Endothelial cell of umbilical vein (primary cell): ENCODE measurements around the gene PDCD11. TPM values are rescaled to one million over a fixed set of nuclear protein-coding genes. Genes with fewer than 3 reads are reported as not detected.

Source experiments
- BruUV-seq: library from RNA; stranded (reverse); fragments of 400-500 nt; replicated peaks from 2 replicates; lab custom pipeline; 2021; lab: Mats Ljungman, UMichigan
- CTCF ChIA-PET: fragments of 300-600, 350-600 bp; sonication (Branson Sonifier 250); formaldehyde crosslinking; loops from one replicate; lab custom pipeline; 2021; ENCODE audit warnings: antibody characterized with exemption, inconsistent platforms; lab: Charles Lee
- POLR2A ChIA-PET: fragments of 300-600, 350-600 bp; sonication (Branson Sonifier 250); formaldehyde crosslinking; loops from one replicate; lab custom pipeline; 2021; ENCODE audit warnings: antibody characterized with exemption, inconsistent platforms; lab: Charles Lee
- DNase-seq: peaks from one replicate; pipeline ENCODE4 v3.0.0-alpha.2; 2011; ENCODE audit warnings: low read depth, low spot score
- FAIRE-seq: peaks from 2 replicates; lab custom pipeline; 2011; peaks lifted over from hg19 to GRCh38; lab: Jason Lieb, UNC
- H2AFZ ChIP-seq: 2 replicates; pipeline ENCODE4 v1.6.0; 2012; ENCODE audit warnings: low read depth, low read length, control low read depth, inconsistent platforms
- H3K27ac ChIP-seq: 2 replicates; pipeline ENCODE4 v1.5.1; 2011; ENCODE audit warnings: low read depth, mild to moderate bottlenecking, control low read depth, low read length, moderate library complexity; ENCODE audit not compliant: insufficient read depth
- H3K27me3 ChIP-seq, 2 experiments: 2 replicates each; pipeline versions ENCODE4 v1.6.0 to v1.6.1; 2011; ENCODE audit warnings: low read length in 2 of 2, mixed read lengths in 1 of 2; ENCODE audit not compliant: control insufficient read depth in 2 of 2, insufficient read depth in 2 of 2
- H3K36me3 ChIP-seq, 2 experiments: 2 replicates in 1 of 2; 3 replicates in 1 of 2; pipeline ENCODE4 v1.5.1; 2011; ENCODE audit warnings: low read length in 2 of 2, mild to moderate bottlenecking in 1 of 2, moderate library complexity in 1 of 2; ENCODE audit not compliant: control insufficient read depth in 2 of 2, insufficient read depth in 2 of 2; ENCODE audit errors: extremely low read depth in 1 of 2
- H3K4me1 ChIP-seq: 3 replicates; pipeline ENCODE4 v1.5.1; 2011; ENCODE audit warnings: mild to moderate bottlenecking, low read length; ENCODE audit not compliant: control insufficient read depth, insufficient read depth; ENCODE audit errors: extremely low read depth
- H3K4me2 ChIP-seq: 2 replicates; pipeline ENCODE4 v1.6.1; 2011; ENCODE audit warnings: low read length, control low read depth, mixed read lengths; ENCODE audit not compliant: insufficient read depth
- H3K4me3 ChIP-seq, 3 experiments: fragments of 200-600 bp in 1 of 3; sonication (generic), shearing (Covaris generic) in 1 of 3; replicated peaks in 1 of 3; 2 replicates each; pipeline ENCODE4 v1.5.1; 2011 to 2016; ENCODE audit warnings: control low read depth in 3 of 3, low read length in 3 of 3, mild to moderate bottlenecking in 2 of 3, inconsistent platforms in 1 of 3, low read depth in 1 of 3, moderate library complexity in 1 of 3; ENCODE audit not compliant: insufficient read depth in 1 of 3
- H3K79me2 ChIP-seq: 2 replicates; pipeline ENCODE4 v1.6.0; 2012; ENCODE audit warnings: low read length, inconsistent platforms; ENCODE audit not compliant: control insufficient read depth, insufficient read depth
- H3K9ac ChIP-seq: replicated peaks from 2 replicates; pipeline ENCODE3; 2011; ENCODE audit warnings: low read length, control low read depth; ENCODE audit not compliant: insufficient read depth; ENCODE audit errors: extremely low read depth
- H3K9me1 ChIP-seq: replicated peaks from 3 replicates; pipeline ENCODE4 v1.6.0; 2011; ENCODE audit warnings: mild to moderate bottlenecking, low read length; ENCODE audit not compliant: control insufficient read depth, insufficient read depth; ENCODE audit errors: extremely low read depth
- H3K9me3 ChIP-seq: replicated peaks from 2 replicates; pipeline ENCODE4 v1.5.1; 2012; ENCODE audit warnings: low read length, inconsistent platforms; ENCODE audit not compliant: control insufficient read depth, insufficient read depth
- H4K20me1 ChIP-seq: replicated peaks from 2 replicates; pipeline ENCODE3; 2011; ENCODE audit warnings: mild to moderate bottlenecking, low read length; ENCODE audit not compliant: control insufficient read depth, insufficient read depth; ENCODE audit errors: extremely low read depth
- EZH2 ChIP-seq: IDR thresholded peaks from 2 replicates; pipeline ENCODE4 v1.6.1; 2012; ENCODE audit warnings: borderline replicate concordance, low read depth, mild to moderate bottlenecking, moderate library complexity, low read length, inconsistent platforms; ENCODE audit not compliant: severe bottlenecking
- FOS ChIP-seq: IDR thresholded peaks from 2 replicates; pipeline ENCODE4 v1.6.1; 2011; ENCODE audit warnings: mild to moderate bottlenecking, low read length, moderate library complexity, borderline replicate concordance; ENCODE audit not compliant: insufficient read depth
- GATA2 ChIP-seq: IDR thresholded peaks from 2 replicates; pipeline ENCODE4 v1.7.0; 2011; ENCODE audit warnings: low read depth, mild to moderate bottlenecking, moderate library complexity, mixed read lengths, low read length; ENCODE audit not compliant: insufficient read length, insufficient read depth
- JUN ChIP-seq: IDR thresholded peaks from 2 replicates; pipeline ENCODE4 v1.6.1; 2011; ENCODE audit warnings: borderline replicate concordance, low read depth; ENCODE audit not compliant: insufficient read length, insufficient read depth
- MYC ChIP-seq: IDR thresholded peaks from one replicate; pipeline ENCODE4 v1.6.1; 2011; ENCODE audit warnings: mild to moderate bottlenecking, low read depth, low read length
- POLR2A ChIP-seq: IDR thresholded peaks from 2 replicates; pipeline ENCODE4 v1.6.1; 2012; ENCODE audit warnings: low read depth, mild to moderate bottlenecking, control low read depth, low read length
- POLR2AphosphoS5 ChIP-seq: IDR thresholded peaks from 2 replicates; pipeline ENCODE4 v1.6.1; 2012; ENCODE audit warnings: low read depth, mild to moderate bottlenecking, control low read depth, low read length, moderate library complexity; ENCODE audit not compliant: insufficient read depth
- dilution Hi-C: fragments of 300-500 bp; cut with MboI; formaldehyde crosslinking; loops from one replicate; pipeline ENCODE4 v1.15.0; 2019; ENCODE audit warnings: low sequenced_read_pairs; ENCODE audit not compliant: extremely low pct_ligation_motif_present
- intact Hi-C: fragments of 100-400 bp; cut with micrococcal nuclease; formaldehyde crosslinking; loops from one replicate; pipeline ENCODE4 v1.10.0; 2022
- polyA plus RNA-seq, 4 experiments: library from polyadenylated mRNA; depleted of rRNA in 3 of 4; stranded (reverse) in 3 of 4; unstranded in 1 of 4; fragments of >200 nt; gene quantifications; 2 replicates each; pipeline versions ENCODE4 v1.2.1 to v1.2.3, GENCODE V29; 2011 to 2012; ENCODE audit warnings: missing spikeins in 1 of 4
- total RNA-seq: library from RNA; stranded (reverse); gene quantifications from 2 replicates; pipeline ENCODE4 v1.2.3, GENCODE V29; 2021
- TF ChIP-seq, protein P1 (sequence below), 2 donors: IDR thresholded peaks; 1 replicate in 1 of 2; 2 replicates in 1 of 2; pipeline ENCODE4 v1.5.1; 2011; ENCODE audit warnings: low read length in 2 of 2, mild to moderate bottlenecking in 2 of 2, moderate library complexity in 2 of 2, control low read depth in 1 of 2, inconsistent platforms in 1 of 2, low read depth in 1 of 2; ENCODE audit not compliant: insufficient read depth in 1 of 2; ENCODE audit errors: extremely low read depth in 1 of 2
- TF ChIP-seq, protein P2 (sequence below): IDR thresholded peaks from 2 replicates; pipeline ENCODE4 v1.6.1; 2011; ENCODE audit not compliant: insufficient read depth, insufficient read length

Gene PDCD11
- total and polyA plus RNA-seq, 2 donors (not counting 3 experiments of a cell fraction or from before 2014, with no cell fraction given) = 12.6 to 52.7 TPM

DNA sequence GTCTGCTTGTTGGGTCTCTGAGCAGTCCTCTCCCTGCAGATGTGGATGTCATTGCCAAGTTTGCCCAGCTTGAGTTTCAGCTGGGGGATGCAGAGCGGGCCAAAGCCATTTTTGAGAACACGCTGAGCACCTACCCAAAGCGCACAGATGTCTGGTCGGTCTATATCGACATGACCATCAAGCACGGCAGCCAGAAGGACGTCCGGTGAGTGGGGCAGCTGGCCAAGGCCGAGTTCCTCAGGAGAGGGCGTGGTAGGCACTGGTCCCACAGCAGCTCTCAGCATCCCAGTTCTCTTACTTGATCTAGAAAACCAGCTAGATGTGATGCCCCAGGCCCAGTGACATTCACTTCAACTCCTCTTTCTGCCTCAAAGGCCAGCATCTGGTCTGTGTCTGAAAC lies 48.1 kb downstream of the PDCD11 start:
- no peaks in the 10 kb centered on the region for H3K9me1 ChIP-seq
- H3K4me2 ChIP-seq = no peak overlapping the region
- no peaks in the 10 kb centered on the region for H3K27me3 ChIP-seq
- peaks cover 37% of the 10 kb centered on the region for H3K4me1 ChIP-seq
- POLR2A ChIA-PET = no interaction called here
- H3K9ac ChIP-seq = no peak overlapping the region
- no peak overlapping the region for H3K4me3 ChIP-seq
- H4K20me1 ChIP-seq = no peaks in the 10 kb centered on the region
- BruUV-seq = no TSS peak
- no peak for DNase-seq
- CTCF ChIA-PET = interaction anchor here (2.4 kb wide), 1 partner anchor 41 kb away, joined by 15 read pairs; no protein-coding TSS in a partner anchor
- no peak overlapping the region for H2AFZ ChIP-seq
- no peak for FAIRE-seq
- dilution Hi-C loops (no loop called here), intact Hi-C loops (no loop called here)
- peaks cover 7% of the 10 kb centered on the region for H3K79me2 ChIP-seq
- H3K36me3 ChIP-seq = peaks cover 27 to 61% of the 10 kb centered on the region in 2 experiments
- no peak overlapping the region for H3K27ac ChIP-seq
- no peaks in the 10 kb centered on the region for H3K9me3 ChIP-seq
- TF ChIP-seq FOS (no peak), GATA2 (no peak), JUN (no peak), EZH2 (no peak), POLR2AphosphoS5 (no peak), POLR2A (no peak), MYC (no peak)
- TF ChIP-seq, protein P1, sequence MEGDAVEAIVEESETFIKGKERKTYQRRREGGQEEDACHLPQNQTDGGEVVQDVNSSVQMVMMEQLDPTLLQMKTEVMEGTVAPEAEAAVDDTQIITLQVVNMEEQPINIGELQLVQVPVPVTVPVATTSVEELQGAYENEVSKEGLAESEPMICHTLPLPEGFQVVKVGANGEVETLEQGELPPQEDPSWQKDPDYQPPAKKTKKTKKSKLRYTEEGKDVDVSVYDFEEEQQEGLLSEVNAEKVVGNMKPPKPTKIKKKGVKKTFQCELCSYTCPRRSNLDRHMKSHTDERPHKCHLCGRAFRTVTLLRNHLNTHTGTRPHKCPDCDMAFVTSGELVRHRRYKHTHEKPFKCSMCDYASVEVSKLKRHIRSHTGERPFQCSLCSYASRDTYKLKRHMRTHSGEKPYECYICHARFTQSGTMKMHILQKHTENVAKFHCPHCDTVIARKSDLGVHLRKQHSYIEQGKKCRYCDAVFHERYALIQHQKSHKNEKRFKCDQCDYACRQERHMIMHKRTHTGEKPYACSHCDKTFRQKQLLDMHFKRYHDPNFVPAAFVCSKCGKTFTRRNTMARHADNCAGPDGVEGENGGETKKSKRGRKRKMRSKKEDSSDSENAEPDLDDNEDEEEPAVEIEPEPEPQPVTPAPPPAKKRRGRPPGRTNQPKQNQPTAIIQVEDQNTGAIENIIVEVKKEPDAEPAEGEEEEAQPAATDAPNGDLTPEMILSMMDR (IDR thresholded peaks at IDR 0.05; ENCODE audit: extremely low read depth in 1 of 2, insufficient read depth in 1 of 2, low read depth in 1 of 2, low read length in 2 of 2) = no peak
- TF ChIP-seq, protein P2, sequence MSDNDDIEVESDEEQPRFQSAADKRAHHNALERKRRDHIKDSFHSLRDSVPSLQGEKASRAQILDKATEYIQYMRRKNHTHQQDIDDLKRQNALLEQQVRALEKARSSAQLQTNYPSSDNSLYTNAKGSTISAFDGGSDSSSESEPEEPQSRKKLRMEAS = no peak
